Measurements from ENCODE around the gene JAZF1. TPM values are rescaled to one million over a fixed set of nuclear protein-coding genes. Genes with fewer than 3 reads are reported as not detected.

JAZF1 gene
- total RNA-seq, 1 experiment from 2014 or later = 9.1 TPM

GRCh38 chr7:27997188-27997707, 183.3 kb downstream of the JAZF1 start:
- H2BK120ac ChIP-seq (ENCODE audit: low read depth, low read length, poor library complexity, severe bottlenecking) = no peak overlapping the region
- H3K56ac ChIP-seq (ENCODE audit: insufficient read length, low read depth, low read length) = no peak overlapping the region
- H3K27ac ChIP-seq (ENCODE audit: insufficient read length, low read depth, low read length) = no peak overlapping the region
- no peaks in the 10 kb centered on the region for H3K27me3 ChIP-seq (ENCODE audit: insufficient read depth, low read length)
- no peak overlapping the region for H3K18ac ChIP-seq (ENCODE audit: insufficient read length, low read depth, low read length)
- H2BK15ac ChIP-seq (ENCODE audit: low read depth, low read length) = no peak overlapping the region
- DNase-seq = no peak
- no peak overlapping the region for H3K9ac ChIP-seq (ENCODE audit: extremely low read depth, insufficient read length, low read length)
- no peaks in the 10 kb centered on the region for H3K79me2 ChIP-seq (ENCODE audit: insufficient read depth, low read length)
- no peak overlapping the region for H3K23ac ChIP-seq (ENCODE audit: insufficient read length, low read depth, low read length)
- peak overlapping the region in 1 of 3 experiments; percentile 42; a peak in 1 of 7 replicates for H3K27ac Mint-ChIP-seq
- H2AK5ac ChIP-seq (ENCODE audit: insufficient read length, low read length) = no peak overlapping the region
- no peak overlapping the region for H2BK20ac ChIP-seq (ENCODE audit: low read depth, low read length, poor library complexity, severe bottlenecking)
- peaks cover 2% of the 10 kb centered on the region for H3K79me1 ChIP-seq (ENCODE audit: insufficient read depth, low read depth, low read length, poor library complexity, severe bottlenecking)
- no peak overlapping the region for H4K8ac ChIP-seq (replicated peaks; ENCODE audit: insufficient read length, low read depth, low read length)
- H2BK5ac ChIP-seq (ENCODE audit: insufficient read length, low read length) = no peak overlapping the region
- no peaks in the 10 kb centered on the region for H4K20me1 ChIP-seq (ENCODE audit: control insufficient read depth, insufficient read depth, insufficient read length)
- WGBS (ENCODE audit: extremely low coverage, insufficient read length, low lambda C conversion rate) = no CpG with 5 or more reads among the region's 1 CpG
- no peaks in the 10 kb centered on the region for H3K9me3 ChIP-seq (ENCODE audit: control insufficient read depth, low read depth, low read length)
- H4K91ac ChIP-seq (ENCODE audit: insufficient read length, low read depth, low read length) = no peak overlapping the region
- no peaks in the 10 kb centered on the region for H3K27me3 Mint-ChIP-seq (ENCODE audit: low read depth)
- TF ChIP-seq CTCF (conservative IDR thresholded peaks at IDR 0.05) = no peak
- H3K4me3 Mint-ChIP-seq = no peak overlapping the region
- no peak overlapping the region for H3T11ph ChIP-seq (ENCODE audit: low read length)
- no peak overlapping the region for H4K5ac ChIP-seq (ENCODE audit: insufficient read length, low read depth, low read length)
- H2AFZ ChIP-seq (ENCODE audit: low read length) = no peak overlapping the region
- peaks cover 6 to 7% of the 10 kb centered on the region in 2 experiments for H3K4me1 Mint-ChIP-seq
- peaks cover 2% of the 10 kb centered on the region; the same call in 1 of the 2 replicates for H3K4me1 ChIP-seq (ENCODE audit: insufficient read depth, low read length)
- H2BK12ac ChIP-seq (ENCODE audit: insufficient read length, low read depth, low read length) = no peak overlapping the region
- no peak overlapping the region for H3K4me2 ChIP-seq (ENCODE audit: insufficient read depth, insufficient read length, low read length)
- no peak overlapping the region for H3K14ac ChIP-seq (ENCODE audit: insufficient read depth, low read length)
- H3K23me2 ChIP-seq (ENCODE audit: insufficient read length, low read depth, low read length, poor library complexity, severe bottlenecking) = no peaks in the 10 kb centered on the region
- no peaks in the 10 kb centered on the region for H3K36me3 Mint-ChIP-seq (ENCODE audit: insufficient read depth in 1 of 3, low read depth in 3 of 3)
- H3K9me3 Mint-ChIP-seq = no peaks in the 10 kb centered on the region
- H3K4ac ChIP-seq (ENCODE audit: low read depth, low read length) = no peak overlapping the region
